Mucosa of descending colon (tissue), 3 donors: ENCODE data around the gene ABTB2. TPM values are rescaled to one million over a fixed set of nuclear protein-coding genes. Genes with fewer than 3 reads are reported as not detected.

ENCODE experiments used
- ATAC-seq: fragments of 200-7000 bp; cut with Tn5 transposase; one replicate; pipeline ENCODE4 v1.9.1; 2020; ENCODE audit warnings: mild to moderate bottlenecking, moderate library complexity
- DNase-seq, 3 donors: peaks; one replicate each; pipeline ENCODE4 v3.0.0-alpha.2; 2020
- H3K36me3 ChIP-seq: fragments of 200-600 bp; one replicate; pipeline ENCODE4 v1.8.0; 2021; ENCODE audit warnings: low read depth, mild to moderate bottlenecking
- H3K4me1 ChIP-seq: fragments of 200-600 bp; one replicate; pipeline ENCODE4 v1.8.0; 2021; ENCODE audit warnings: low read depth, mild to moderate bottlenecking
- H3K4me3 ChIP-seq: fragments of 200-600 bp; one replicate; pipeline ENCODE4 v1.8.0; 2021; ENCODE audit warnings: mild to moderate bottlenecking
- H3K9me3 ChIP-seq: fragments of 200-600 bp; one replicate; pipeline ENCODE4 v1.8.0; 2021; ENCODE audit warnings: mild to moderate bottlenecking
- intact Hi-C, 2 donors: fragments of 100-400 bp; cut with DNase I in 1 of 2; cut with micrococcal nuclease in 1 of 2; formaldehyde crosslinking; loops; one replicate each; pipeline versions ENCODE4 v1.11.0 to v1.11.1; 2022; cut with DNase I, micrococcal nuclease
- total RNA-seq, 3 donors: library from RNA; stranded (reverse); fragmentation: NEBNext Ultra II Directional in 2 of 3; extraction: Animal tissue kit (Norgen Biotek cat#: 25700) in 2 of 3; gene quantifications; one replicate each; pipeline versions ENCODE4 v1.2.1 to v1.2.4, GENCODE V29; 2021 to 2023
- TF ChIP-seq, protein P1 (sequence below): fragments of 200-600 bp; IDR thresholded peaks from one replicate; pipeline ENCODE4 v1.8.0; 2022; ENCODE audit warnings: antibody characterized with exemption, mild to moderate bottlenecking
- donor health status: DM: no; HTN: no; CAD: no; lungs with moderate emphysema.
- donor health status: DM: no; HTN: no; CAD: no.
- donor health status: DM: no; HTN: yes; CAD: no.

Gene ABTB2
- total RNA-seq, 3 donors from 2014 or later, result 12.8 to 16.8 (median 14.3) TPM

DNA sequence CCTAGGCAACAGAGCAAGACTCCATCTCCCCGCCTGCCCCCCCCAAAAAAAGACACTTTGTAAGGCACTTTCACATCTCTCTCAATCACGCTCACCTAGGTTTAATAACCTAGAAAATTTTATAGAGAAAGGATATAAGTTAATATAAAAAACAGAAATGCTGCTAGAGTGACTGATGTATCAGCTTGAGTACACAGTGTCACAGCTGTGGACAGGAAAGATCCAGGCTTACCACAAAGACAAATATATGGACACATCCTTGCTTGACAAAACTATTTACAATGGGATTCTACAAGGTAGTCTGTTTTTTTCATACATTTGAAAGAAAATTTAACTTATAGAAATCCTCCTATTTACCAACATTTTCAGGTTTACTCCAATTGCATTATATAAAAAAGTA, 96.7 kb downstream of the ABTB2 start:
- no peak overlapping the region for H3K4me3 ChIP-seq
- TF ChIP-seq, protein P1, sequence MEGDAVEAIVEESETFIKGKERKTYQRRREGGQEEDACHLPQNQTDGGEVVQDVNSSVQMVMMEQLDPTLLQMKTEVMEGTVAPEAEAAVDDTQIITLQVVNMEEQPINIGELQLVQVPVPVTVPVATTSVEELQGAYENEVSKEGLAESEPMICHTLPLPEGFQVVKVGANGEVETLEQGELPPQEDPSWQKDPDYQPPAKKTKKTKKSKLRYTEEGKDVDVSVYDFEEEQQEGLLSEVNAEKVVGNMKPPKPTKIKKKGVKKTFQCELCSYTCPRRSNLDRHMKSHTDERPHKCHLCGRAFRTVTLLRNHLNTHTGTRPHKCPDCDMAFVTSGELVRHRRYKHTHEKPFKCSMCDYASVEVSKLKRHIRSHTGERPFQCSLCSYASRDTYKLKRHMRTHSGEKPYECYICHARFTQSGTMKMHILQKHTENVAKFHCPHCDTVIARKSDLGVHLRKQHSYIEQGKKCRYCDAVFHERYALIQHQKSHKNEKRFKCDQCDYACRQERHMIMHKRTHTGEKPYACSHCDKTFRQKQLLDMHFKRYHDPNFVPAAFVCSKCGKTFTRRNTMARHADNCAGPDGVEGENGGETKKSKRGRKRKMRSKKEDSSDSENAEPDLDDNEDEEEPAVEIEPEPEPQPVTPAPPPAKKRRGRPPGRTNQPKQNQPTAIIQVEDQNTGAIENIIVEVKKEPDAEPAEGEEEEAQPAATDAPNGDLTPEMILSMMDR, result no peak
- H3K9me3 ChIP-seq, result no peaks in the 10 kb centered on the region
- intact Hi-C loops, result no loop called here
- H3K4me1 ChIP-seq, result peaks cover 8% of the 10 kb centered on the region
- ATAC-seq, result no peak
- no peaks in the 10 kb centered on the region for H3K36me3 ChIP-seq
- DNase-seq, result no peak

DNA sequence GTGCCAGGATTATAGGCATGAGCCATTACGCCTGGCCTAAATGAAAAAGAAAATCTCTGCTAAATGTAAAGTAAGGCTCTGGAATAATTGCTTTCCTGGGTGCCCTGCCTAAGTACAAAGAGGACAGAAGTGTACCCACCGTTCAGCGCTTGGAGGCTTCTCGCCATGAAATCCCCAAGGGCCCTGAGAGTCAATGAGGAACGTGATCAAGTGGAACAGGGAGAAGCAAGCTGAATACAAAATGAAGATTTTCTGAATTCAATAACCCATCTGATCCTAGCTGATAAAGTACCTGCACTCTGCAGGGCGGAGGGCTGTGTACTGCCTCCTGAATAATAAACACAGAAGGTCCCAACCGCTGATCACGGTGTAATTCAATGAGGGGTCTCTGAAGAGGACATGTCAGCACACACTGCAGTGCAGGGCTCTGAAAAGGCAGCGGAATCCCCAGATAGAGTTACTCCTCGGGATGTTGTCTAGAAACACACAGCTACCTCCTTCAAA, 97.7 kb downstream of the ABTB2 start:
- Histone ChIP-seq H3K4me1 (peaks cover 8% of the 10 kb centered on the region), H3K9me3 (no peaks in the 10 kb centered on the region), H3K36me3 (no peaks in the 10 kb centered on the region), H3K4me3 (no peak overlapping the region)
- ATAC-seq, result no peak
- DNase-seq, result no peak
- TF ChIP-seq, protein P1, result no peak
- intact Hi-C loops, result no loop called here

DNA sequence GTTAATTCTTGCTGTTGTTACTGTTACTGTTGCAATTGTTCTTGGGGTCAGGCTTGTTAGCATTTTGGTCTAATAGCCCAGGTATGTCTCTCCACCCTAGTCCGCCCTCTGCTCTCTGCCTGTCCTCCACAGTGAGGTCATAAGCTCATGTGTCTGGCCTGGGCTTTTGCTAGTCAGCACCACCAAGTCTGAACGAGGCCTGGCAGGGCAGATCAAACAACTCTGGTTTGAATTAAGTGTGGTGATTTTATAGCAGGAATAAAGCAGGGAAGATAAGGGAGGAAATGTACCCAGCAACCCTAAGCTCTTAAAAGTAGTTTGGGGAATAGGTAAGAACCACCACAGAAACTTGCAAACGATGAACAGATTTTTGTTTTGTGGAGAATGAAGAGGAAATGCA, 98.7 kb downstream of the ABTB2 start:
- Histone ChIP-seq H3K4me1 (peaks cover 8% of the 10 kb centered on the region), H3K4me3 (no peak overlapping the region), H3K9me3 (no peaks in the 10 kb centered on the region), H3K36me3 (no peaks in the 10 kb centered on the region)
- TF ChIP-seq, protein P1, result no peak
- ATAC-seq, result peak; percentile 59
- intact Hi-C loops, result no loop called here
- DNase-seq, result no peak

DNA sequence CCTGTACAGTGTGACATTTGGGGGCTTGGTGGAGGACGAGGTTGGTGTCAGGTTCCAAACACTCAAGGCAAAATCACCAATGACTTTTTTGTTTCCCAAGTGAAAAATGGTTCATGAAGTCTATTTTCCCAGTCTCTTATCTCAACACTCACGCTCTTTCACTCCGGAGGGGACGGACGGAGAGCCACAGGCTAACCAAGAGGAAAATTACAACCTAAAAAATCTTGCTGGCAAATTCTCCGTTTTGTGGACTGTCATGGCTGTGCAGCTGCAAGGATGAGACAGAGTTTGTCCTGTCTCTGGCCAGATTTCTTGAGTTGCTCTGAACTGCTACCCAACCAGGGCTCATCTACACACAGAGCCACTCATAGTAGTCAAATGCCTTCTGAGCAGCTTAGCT, 101.2 kb downstream of the ABTB2 start:
- H3K4me3 ChIP-seq, result no peak overlapping the region
- intact Hi-C loops, result no loop called here
- H3K9me3 ChIP-seq, result no peaks in the 10 kb centered on the region
- no peaks in the 10 kb centered on the region for H3K36me3 ChIP-seq
- no peak for ATAC-seq
- H3K4me1 ChIP-seq, result peaks cover under 1% of the 10 kb centered on the region
- DNase-seq, result no peak
- TF ChIP-seq, protein P1, result no peak

DNA sequence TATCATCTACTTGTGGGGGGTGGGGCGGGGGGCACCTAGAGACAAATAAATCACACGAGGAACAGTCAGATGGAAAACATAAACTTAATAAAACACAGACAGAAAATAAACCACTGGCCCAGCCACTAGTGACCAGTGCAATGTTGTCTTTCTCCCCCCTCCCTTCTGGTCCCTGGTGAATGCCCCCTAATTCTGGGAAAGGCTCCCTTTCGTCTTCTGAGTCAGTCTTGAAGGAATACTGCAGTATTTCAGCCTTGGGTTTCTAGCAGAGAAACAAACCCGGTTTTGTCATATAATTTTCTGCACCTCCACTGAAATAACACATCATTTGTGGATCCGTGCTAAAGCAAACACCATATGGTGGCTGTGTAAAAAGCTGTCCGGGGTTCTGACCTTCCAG, 101.7 kb downstream of the ABTB2 start:
- Histone ChIP-seq H3K9me3 (no peaks in the 10 kb centered on the region), H3K4me3 (no peak overlapping the region), H3K36me3 (no peaks in the 10 kb centered on the region), H3K4me1 (peaks cover 5% of the 10 kb centered on the region)
- DNase-seq, result no peak
- no peak for ATAC-seq
- intact Hi-C loops, result no loop called here
- TF ChIP-seq, protein P1, result no peak

DNA sequence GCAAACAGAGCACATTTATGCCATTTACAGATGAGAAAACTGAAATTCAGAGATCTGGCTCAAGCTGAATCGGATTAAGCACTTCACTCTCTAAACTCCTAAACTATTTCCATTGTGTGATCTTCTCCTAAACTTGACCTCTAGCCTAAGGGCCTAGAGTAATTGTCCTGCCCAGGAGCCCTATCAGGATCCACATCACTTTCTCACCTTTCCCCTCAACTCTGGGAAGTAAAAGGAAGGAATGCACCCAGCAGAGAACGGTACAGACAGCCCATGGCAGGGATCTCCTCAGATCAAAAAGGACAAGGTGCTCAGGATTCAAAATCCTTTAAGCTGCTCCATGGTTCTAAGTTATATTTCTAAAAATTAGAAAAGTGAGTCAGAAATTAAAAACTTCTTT, 102.7 kb downstream of the ABTB2 start:
- H3K36me3 ChIP-seq, result no peaks in the 10 kb centered on the region
- no peak for DNase-seq
- no peaks in the 10 kb centered on the region for H3K9me3 ChIP-seq
- TF ChIP-seq, protein P1, result no peak
- intact Hi-C loops, result no loop called here
- H3K4me1 ChIP-seq, result peaks cover 7% of the 10 kb centered on the region
- no peak for ATAC-seq
- H3K4me3 ChIP-seq, result no peak overlapping the region
